IPS DF 6.9 (cell line): ENCODE results near the gene ADAMTS17.

Experiments
- DNase-seq: peaks from one replicate; pipeline ENCODE4 v3.0.0-alpha.2; 2013; ENCODE audit warnings: low read depth, low spot score
- H3K27ac ChIP-seq: one replicate; pipeline ENCODE4 v1.5.1; 2013; ENCODE audit warnings: low read length, control low read depth
- H3K27me3 ChIP-seq: 2 replicates; pipeline ENCODE4 v1.6.1; 2013; ENCODE audit warnings: mild to moderate bottlenecking, low read length; ENCODE audit not compliant: control insufficient read depth, insufficient read depth
- H3K36me3 ChIP-seq: 2 replicates; pipeline ENCODE4 v1.6.1; 2013; ENCODE audit warnings: low read length; ENCODE audit not compliant: control insufficient read depth, insufficient read depth
- H3K4me1 ChIP-seq: 2 replicates; pipeline ENCODE4 v1.6.1; 2013; ENCODE audit warnings: low read length; ENCODE audit not compliant: control insufficient read depth, insufficient read depth
- H3K4me3 ChIP-seq: 2 replicates; pipeline ENCODE4 v1.5.1; 2013; ENCODE audit warnings: mild to moderate bottlenecking, low read length
- H3K9me3 ChIP-seq: 2 replicates; pipeline ENCODE4 v1.6.1; 2013; ENCODE audit warnings: low read length, inconsistent platforms; ENCODE audit not compliant: control insufficient read depth, insufficient read depth
- WGBS: extraction: QIAGEN DNeasy Blood & Tissue Kit; methylation state at CpG from one replicate; pipeline ENCODE4 v1.1.7; 2013; ENCODE audit warnings: mixed read lengths, missing lambda C conversion rate; ENCODE audit not compliant: insufficient read length, insufficient coverage; 5-methylcytosine and 5-hydroxymethylcytosine counted together

The ADAMTS17 gene

DNA sequence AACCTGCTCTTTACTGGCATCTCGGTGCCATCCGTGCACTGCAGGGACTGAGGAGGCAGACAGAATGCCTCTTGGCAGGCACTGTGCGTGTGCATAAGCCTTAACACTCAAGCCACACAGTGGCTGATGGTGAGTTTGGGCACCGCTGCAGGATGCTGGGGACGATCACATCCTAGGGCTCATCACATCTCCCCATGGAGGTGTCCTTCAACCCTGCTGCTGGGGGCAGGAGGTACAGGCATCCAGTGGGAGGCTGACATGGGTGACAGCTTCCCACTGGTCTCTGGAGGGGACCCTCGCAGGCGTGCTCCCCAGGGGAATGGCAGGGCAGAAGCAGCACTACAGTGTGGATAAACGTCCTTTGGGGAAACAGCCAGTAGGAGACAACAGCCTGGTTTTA is 190.9 kb downstream of the ADAMTS17 start:
- Histone ChIP-seq H3K4me1 (no peaks in the 10 kb centered on the region), H3K9me3 (no peaks in the 10 kb centered on the region), H3K4me3 (no peak overlapping the region), H3K27ac (no peak overlapping the region), H3K36me3 (no peaks in the 10 kb centered on the region), H3K27me3 (no peaks in the 10 kb centered on the region)
- DNase-seq = no peak
- WGBS = no CpG with 5 or more reads among the region's 8 CpGs

DNA sequence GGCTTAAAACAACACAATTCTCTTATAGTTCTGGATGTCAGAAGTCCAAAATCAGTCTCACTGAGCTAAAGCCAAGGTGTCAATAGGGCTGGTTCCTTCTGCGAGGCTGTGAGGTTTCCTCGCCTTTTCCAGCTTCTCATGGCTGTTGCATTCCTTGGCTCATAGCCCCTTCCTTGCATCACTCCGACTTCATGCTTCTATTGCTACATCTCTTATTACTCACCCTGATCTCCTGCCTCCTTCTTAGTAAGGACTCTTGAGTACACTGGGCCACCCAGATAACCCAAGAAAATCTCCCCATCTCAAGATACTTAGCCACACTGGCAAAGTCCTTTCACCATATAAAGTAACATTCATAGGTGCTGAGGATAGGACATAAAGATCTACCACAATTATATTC is 193.9 kb downstream of the ADAMTS17 start:
- Histone ChIP-seq H3K4me1 (no peaks in the 10 kb centered on the region), H3K4me3 (no peak overlapping the region), H3K36me3 (no peaks in the 10 kb centered on the region), H3K27me3 (no peaks in the 10 kb centered on the region), H3K9me3 (no peaks in the 10 kb centered on the region), H3K27ac (no peak overlapping the region)
- DNase-seq = no peak
- WGBS = no CpG with 5 or more reads among the region's 3 CpGs

GRCh38 chr15:100143378-100143777 is 198.4 kb downstream of the ADAMTS17 start:
- WGBS = no CpG with 5 or more reads among the region's 1 CpG
- no peak for DNase-seq
- H3K4me1 ChIP-seq = no peaks in the 10 kb centered on the region

GRCh38 chr15:100141311-100142001 is 200.3 kb downstream of the ADAMTS17 start:
- H3K27ac ChIP-seq = no peak overlapping the region
- no peaks in the 10 kb centered on the region for H3K4me1 ChIP-seq
- no peaks in the 10 kb centered on the region for H3K27me3 ChIP-seq
- DNase-seq = no peak
- H3K4me3 ChIP-seq = no peak overlapping the region
- H3K9me3 ChIP-seq = no peaks in the 10 kb centered on the region
- no peaks in the 10 kb centered on the region for H3K36me3 ChIP-seq
- no CpG with 5 or more reads among the region's 11 CpGs for WGBS

More at GRCh38 chr15:100143378-100143777, 198.4 kb downstream of the ADAMTS17 start:
- Histone ChIP-seq H3K9me3 (no peaks in the 10 kb centered on the region), H3K36me3 (no peaks in the 10 kb centered on the region), H3K27ac (no peak overlapping the region), H3K27me3 (no peaks in the 10 kb centered on the region), H3K4me3 (no peak overlapping the region)

DNA sequence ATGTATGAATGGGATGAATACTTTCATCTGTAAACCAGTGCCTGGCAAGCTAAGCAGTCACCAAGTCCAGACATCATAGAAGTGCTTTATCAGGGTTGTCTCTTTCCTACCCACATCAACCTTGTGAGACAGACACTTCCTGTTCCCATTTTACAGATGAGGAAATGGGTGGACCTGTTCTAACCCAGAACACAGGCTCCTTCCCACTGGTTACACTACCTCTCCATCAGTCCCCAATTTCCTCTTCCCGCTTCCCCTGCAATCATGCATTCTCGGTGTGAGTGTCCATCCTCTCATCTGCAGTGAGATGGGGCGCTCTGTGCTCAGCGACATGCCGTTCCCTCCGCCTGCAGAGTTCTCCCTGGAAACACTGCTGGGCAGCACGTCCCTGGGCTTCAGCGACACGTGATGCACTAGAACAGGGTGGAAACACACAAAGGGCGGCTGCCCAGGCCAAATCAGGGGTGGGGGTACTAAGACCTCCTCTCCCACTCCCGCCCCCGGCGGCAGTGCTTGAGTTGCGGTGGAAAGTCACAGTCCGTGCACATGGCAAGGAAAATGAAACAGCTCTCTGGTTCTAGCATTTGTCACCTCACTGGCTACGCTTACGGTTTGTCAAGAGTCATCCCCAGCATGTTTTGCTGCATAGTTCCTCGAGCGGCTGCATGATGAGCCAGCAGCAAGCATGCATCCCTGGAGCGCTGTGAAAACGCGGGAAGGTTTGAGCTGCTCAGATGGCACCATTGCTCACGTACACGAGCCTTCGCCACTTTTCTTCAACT is 201.1 kb downstream of the ADAMTS17 start:
- no peak overlapping the region for H3K4me3 ChIP-seq
- H3K27ac ChIP-seq = no peak overlapping the region
- H3K4me1 ChIP-seq = no peaks in the 10 kb centered on the region
- no peak for DNase-seq
- WGBS = no CpG with 5 or more reads among the region's 25 CpGs
- H3K27me3 ChIP-seq = no peaks in the 10 kb centered on the region
- no peaks in the 10 kb centered on the region for H3K9me3 ChIP-seq
- no peaks in the 10 kb centered on the region for H3K36me3 ChIP-seq

DNA sequence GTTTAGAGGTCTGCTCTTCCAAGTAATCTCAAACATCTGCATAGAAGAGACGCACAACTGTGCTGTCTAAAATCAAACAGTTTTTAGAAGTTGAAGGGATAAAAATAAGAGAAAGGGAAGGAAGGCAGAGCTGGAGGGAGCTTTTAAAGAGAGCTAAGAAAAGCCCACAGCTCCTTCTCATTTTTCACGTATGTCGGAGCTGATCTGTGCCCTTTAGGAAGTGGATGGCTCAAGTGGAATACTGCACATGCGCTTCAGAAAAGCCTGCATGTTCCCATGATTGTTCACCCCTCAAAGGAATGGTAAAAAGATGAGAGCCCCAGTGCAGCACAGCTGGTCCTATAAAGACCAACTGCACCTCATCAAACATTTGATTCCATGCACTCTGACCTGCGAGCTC is 207.2 kb downstream of the ADAMTS17 start:
- H3K9me3 ChIP-seq = no peaks in the 10 kb centered on the region
- H3K36me3 ChIP-seq = no peaks in the 10 kb centered on the region
- no peaks in the 10 kb centered on the region for H3K4me1 ChIP-seq
- DNase-seq = no peak
- no CpG with 5 or more reads among the region's 5 CpGs for WGBS
- no peak overlapping the region for H3K4me3 ChIP-seq
- H3K27ac ChIP-seq = no peak overlapping the region
- no peaks in the 10 kb centered on the region for H3K27me3 ChIP-seq

- H3K36me3 ChIP-seq = no peaks in the 10 kb centered on the region
- no peak overlapping the region for H3K4me3 ChIP-seq
- no peaks in the 10 kb centered on the region for H3K4me1 ChIP-seq
- no peak overlapping the region for H3K27ac ChIP-seq
- no CpG with 5 or more reads among the region's 7 CpGs for WGBS
- H3K27me3 ChIP-seq = no peaks in the 10 kb centered on the region
- DNase-seq = no peak
- H3K9me3 ChIP-seq = no peaks in the 10 kb centered on the region
Observed at GRCh38 chr15:100134089-100134583, 207.6 kb downstream of the ADAMTS17 start.

DNA sequence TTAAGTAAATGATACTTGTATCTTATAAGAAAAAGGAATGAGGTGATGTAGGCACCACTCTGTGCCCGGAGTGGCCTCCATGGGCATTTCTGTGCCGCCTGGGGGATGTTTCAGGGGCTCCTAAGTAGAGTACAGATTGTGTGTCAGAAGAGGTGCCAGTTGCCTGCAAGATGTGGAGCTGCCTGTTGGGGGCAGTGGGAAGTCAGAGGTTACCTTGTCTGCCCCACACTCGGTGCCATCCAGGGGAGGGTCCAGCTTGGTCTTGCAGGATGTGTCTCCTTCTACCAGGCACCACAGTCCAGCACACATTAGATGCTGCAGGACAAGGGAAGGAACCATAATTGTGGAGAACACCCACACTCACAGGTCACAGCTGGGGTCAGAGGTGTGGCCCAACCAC is 208.8 kb downstream of the ADAMTS17 start:
- Histone ChIP-seq H3K36me3 (no peaks in the 10 kb centered on the region), H3K4me1 (no peaks in the 10 kb centered on the region), H3K4me3 (no peak overlapping the region), H3K27me3 (no peaks in the 10 kb centered on the region), H3K27ac (no peak overlapping the region), H3K9me3 (no peaks in the 10 kb centered on the region)
- no peak for DNase-seq
- WGBS = no CpG with 5 or more reads among the region's 3 CpGs

DNA sequence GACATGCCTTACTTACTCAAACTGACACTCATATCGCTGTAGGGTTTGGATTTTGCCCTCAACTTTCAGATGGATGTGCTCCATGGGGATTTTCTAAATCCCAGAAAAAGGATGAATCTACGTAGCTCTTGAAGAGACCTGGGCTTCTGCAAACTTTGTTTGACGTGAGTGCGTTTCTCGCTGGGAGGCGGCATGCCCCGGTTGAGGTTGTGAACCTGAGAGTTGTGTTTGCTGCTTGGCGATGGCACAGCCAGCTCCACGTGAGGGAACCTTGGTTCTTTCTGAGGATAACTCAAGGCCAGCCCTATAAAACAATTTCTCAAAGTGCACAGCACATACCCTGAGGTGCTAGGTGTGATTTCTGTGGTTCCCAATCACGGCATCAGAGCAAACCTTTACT is 209.5 kb downstream of the ADAMTS17 start:
- Histone ChIP-seq H3K27me3 (no peaks in the 10 kb centered on the region), H3K27ac (no peak overlapping the region), H3K9me3 (no peaks in the 10 kb centered on the region), H3K4me1 (no peaks in the 10 kb centered on the region), H3K4me3 (no peak overlapping the region), H3K36me3 (no peaks in the 10 kb centered on the region)
- DNase-seq = no peak
- WGBS = no CpG with 5 or more reads among the region's 10 CpGs

DNA sequence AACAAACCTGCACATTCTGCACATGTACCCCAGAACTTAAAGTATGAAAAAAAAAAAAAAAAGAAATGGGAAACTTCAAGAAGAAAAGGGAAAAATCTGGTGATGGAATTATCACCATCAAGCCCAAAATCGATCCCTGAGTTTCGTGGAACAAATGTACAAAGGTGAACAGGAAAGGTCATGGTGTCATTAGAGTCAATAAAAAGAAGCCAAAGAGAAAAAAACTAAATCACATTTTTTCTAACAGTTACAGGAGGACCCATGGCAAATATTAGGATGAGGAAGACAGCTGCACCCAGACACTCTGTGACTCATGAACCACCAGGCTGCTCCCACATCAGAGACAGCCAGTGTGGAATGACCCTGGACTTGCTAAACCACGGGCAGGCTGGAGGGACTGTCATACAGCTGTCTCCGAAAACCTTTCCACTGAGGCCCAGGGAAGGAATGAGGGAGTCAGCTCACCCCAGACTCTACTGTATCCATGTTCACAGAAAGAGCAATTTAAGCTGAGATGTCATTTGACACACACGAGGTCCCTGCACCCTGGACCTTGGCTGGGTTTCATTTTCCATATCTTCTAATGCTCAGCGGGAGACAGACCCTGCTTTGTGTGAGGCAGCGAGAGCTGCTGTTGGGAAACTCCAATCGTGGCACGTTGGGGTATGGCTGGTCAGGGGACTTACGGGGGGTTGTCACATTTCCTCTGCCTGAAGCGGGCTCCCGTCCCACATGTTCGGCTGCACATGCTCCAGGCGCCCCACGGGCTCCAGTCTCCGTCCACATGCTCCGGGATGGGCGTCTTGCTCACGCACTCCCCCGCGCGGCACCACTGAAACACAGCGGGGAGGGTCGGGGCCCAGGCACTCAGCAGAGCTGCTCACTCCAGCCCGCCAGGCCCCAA is 210.2 kb downstream of the ADAMTS17 start:
- no peaks in the 10 kb centered on the region for H3K27me3 ChIP-seq
- no peak for DNase-seq
- WGBS = no CpG with 5 or more reads among the region's 25 CpGs
- H3K9me3 ChIP-seq = no peaks in the 10 kb centered on the region
- H3K4me1 ChIP-seq = no peaks in the 10 kb centered on the region
- no peaks in the 10 kb centered on the region for H3K36me3 ChIP-seq
- H3K4me3 ChIP-seq = no peak overlapping the region
- no peak overlapping the region for H3K27ac ChIP-seq
